ENCODE measurements around the gene NDUFB4.
A peak's percentile ranks its signal among the peaks of the same experiment; 100 is the strongest.
"Not testable (repeated sequence)": the region's sequence is repeated elsewhere in the genome, so short reads cannot be mapped to it uniquely, and the experiment has no call there.

NDUFB4 gene

DNA sequence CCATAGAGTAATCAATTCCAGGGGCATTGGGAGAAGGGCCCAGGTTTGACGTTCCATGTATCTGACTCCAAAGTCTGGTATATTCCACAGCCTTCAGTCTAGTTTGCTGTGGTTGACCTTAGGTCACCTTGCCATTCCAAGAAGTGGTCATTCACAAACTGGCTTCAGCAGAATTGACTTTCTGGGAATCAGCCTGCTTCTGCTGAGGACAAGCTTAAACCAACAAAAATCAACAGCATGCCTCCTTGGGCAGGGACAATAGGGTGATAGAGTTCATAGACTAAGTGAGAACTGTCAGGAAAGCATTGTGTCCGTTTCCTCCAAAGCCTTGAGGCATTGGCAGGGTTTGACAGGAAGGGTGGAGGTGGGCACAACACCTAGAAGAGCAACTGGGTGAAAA lies 24.1 kb upstream of the NDUFB4 start:
- no peak for DNase-seq

DNA sequence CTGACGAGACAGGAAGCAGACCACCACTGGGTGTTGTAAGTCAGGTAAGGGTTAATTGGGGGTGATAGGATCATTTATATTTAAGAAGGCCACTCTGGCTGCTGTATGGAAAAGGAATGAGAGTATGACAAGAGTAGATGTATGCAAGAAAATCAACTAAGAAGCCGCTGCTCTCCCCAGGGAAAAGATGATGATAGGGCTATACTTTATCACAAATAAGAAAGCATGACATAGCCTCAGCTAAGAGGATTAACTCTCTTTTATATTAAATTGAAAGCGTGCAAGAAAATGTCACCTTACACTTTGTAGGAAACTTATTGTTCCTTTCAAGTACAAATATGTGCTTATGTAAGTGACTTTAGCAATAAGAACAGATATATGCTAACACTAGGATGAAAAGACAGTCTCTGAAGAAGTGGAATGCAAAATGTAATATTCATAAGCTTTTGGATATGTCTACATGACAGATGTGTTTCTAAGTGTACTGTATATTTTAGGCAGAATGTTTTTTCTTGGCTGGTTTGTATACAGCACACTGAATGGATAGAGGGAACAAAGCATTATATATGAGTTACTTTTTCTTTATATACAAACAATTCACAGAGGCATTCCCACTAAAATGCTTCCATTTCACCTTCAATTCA lies 8.7 kb upstream of the NDUFB4 start:
- no peak for DNase-seq

DNA sequence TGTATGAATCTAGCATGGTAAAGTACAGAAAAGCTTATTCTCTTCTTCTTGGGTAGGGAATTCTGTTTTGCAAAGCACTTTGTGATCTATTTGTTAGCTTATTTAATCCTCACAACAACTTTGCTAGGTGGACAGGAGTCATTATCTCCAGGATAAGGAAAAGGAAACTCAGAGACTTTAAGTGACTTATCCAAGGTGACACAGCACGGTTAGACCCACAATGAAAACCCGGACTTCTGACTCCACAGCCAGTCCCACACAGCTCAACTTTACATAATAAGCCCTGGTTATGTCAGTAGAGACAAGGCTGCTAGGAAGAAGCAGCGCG lies 384 bp upstream of the NDUFB4 start:
- DNase-seq, result no peak

DNA sequence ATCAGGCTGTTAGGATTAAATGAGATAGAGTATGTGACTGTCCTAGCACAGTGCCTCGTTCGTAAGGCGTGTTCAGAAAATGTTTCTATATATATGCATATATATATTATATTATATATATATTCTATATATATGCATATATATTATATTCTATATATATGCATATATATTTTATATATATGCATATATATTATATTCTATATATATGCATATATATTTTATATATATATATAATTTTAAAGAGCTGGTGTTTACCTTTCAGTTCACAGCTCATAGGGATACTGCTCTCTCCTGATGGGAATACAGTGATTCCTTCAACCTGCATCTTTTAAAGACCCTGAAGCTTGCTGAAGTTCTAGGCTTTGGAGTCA lies 702 bp downstream of the NDUFB4 start:
- no peak for DNase-seq

DNA sequence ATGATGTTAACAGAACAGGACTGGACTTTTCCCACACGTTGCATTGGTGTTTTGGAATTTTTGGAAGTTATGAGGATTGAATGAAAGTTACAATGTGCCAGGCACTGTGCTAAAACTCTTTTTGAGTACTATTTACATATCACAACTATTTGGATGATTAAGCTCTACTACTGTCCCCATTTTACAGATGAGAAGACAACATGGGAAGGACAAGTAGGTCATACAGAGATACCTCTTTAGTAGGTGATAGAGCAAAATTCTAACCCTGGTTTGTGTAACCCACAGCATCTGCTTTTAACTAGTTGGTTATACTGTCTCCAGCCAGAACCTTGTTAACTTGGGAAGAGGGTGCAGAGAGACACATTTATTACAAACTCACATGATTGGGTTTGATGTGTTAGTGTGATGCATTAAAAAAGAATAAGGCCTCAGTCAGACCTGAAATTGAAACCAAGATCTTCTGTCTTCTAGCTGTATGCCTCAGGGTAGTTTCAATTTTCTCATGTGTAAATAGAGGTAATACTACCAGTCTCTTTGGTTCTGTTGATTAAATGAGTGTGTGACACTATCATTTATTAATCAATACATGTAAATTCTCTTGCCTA lies 1.4 kb downstream of the NDUFB4 start:
- DNase-seq, result no peak

DNA sequence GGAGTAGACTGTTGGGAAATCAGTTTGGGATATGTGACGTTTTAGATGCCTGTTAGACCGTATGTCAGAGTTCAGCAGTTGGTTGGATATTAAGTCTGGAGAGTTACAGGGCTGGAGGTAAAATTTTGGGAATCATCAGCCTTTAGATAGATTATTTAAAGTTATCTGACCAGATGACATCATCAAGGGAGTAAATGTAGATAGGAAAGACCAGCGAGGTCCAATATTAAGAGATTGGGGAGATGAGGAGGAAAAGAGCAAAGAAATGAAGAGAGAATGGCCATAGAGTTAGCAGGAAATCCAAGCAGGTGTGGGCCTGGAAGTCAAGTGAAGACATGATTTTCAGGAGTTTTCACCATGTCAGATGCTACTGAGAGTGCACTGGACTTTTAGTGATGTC lies 3.1 kb downstream of the NDUFB4 start:
- DNase-seq, result no peak

DNA sequence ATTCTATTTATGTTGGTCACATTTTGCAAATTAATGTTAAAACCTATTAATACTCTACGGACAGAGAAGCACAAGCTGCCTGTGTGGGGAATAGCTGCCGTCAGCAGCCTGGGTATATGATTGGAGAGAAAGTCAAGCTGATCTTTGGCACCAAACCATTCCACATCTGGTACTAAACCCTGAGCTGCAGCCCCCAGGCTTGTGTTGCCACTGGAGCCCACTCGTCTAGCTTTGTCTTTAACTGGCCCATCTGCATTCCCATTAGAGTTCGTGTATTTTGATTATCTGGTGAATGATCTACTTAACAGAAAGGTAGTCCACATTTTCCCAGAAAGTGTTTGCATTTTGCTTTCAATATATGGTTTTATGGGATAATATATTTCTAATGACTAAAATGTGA lies 5.4 kb downstream of the NDUFB4 start:
- no peak for DNase-seq

DNA sequence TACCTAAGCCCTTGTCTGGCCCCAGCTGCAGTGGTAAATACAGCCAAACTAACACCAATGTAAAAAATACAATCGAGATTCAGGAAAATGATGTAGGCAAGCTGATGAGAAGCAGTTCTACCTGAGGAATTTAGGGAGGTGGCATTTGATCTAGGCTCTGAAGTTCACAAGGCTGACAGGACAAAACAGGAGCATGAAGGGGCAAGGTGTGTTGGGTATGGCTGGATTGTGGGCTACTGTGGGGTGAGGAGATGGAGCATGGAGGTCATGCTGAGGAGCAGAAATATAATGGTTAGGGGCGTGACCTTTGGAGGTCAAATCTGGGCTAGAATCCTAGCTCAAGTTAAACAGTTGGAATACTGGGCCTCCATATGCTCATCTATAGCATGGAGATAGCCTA lies 6.5 kb downstream of the NDUFB4 start:
- DNase-seq, result no peak

DNA sequence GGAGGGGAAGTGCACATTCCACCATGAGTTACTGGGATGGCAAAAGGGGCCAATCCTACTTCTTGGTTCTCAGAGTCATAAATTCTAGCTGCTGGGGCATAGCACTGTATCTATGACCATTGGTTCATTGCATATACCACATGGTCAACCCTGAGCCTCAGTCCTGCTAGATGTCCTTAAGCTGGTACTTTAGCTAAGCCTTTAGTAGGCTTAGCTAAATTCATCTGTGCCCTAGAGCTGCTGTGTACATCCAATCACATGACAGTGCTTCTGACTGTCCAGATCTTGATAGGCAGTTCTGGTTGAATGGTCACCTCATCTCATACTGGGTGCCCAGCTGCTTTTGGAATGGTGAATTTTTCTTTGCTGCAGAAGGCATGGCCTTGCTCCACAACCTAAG lies 8.2 kb downstream of the NDUFB4 start:
- no peak for DNase-seq

DNA sequence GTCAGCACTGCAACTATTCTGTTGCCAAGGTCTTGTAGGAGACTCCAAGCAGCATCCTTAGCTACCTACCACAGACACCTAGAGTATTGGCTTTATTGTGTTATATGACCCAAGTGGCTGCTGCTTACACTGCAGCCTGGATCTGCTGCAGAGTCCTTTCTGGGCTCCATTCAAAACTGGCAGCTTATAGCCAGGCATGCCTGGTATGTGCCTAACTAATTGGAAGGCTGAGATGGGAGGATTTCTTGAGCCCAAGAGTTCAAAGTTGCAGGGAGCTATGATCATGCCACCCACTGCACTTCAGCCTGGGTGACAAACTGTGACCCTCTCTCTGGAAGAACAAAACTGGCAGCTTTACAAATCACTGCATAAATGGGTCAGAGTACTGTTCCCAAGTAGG lies 8.6 kb downstream of the NDUFB4 start:
- no peak for DNase-seq

DNA sequence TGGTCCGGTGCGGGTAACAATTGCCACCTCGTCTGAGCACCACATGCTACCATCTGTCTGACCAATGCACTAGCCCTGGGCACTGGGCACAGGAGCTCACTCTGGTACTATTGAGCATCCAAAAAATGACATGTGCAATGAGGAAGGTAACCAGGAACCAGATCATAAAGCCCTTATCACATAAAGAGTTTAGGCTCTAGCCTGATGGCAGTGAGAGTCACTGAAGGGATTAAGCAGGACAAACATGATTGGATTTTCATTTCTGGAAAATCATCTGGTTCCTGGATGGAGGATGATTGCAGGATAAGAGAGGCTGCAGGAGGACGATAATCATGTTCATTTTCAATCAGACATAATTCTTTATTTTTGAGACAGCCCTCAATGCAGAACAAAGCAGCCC lies 12.4 kb downstream of the NDUFB4 start:
- no peak for DNase-seq

DNA sequence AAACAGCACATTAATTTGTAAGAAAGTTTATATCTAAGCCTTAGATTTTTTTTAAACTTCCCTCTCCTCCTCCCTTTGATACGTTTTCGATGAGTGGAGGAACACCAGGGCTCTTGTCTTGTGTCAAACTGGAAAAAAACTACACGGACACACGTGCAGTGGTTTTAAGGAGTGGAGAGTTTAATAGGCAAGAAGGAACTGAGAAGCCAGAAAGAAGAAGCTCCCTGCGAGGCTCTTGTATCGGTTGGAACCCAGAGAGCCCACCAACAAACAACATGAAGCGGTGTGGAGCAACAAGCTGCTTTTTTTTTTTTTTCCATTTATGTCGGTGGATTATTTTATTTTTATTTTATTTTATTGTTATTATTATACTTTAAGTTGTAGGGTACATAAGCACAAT lies 18.6 kb downstream of the NDUFB4 start:
- no peak for DNase-seq

DNA sequence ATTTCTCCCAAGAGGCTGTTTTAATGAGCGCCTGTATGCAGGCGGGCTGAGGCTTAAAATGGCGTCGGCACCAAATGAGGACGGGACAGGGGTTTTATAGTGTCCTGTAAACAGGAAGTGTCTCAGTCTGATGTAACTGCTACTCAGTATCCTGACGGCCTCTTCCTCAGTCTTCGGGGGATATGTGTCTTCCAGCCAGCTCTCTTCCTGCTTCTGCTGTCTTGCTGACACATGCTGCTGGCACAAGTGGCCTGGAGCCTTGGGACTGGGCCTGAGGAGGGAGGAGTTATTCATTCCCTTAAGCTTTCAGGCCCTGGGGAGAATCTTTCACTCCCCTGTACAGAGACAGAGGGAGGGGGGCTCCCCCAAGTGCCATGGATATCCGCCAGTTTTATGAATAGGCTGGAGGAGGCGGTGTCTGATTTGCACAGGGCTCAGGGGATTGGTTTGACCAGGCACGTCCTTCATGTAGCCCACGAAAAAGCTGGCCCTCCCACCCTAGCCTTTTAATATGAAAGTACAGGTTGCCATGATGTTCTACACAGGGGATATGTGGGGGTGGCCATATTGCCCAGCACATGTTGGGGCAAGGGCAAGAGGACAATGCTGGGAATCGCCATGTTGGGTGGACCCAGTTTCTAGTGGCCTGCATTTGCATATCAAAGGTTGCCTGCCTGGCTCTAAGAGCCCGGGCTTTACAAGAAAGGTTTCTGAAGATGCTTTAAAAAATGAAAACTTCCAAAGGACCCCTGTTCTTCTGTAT lies 19.9 kb downstream of the NDUFB4 start:
- DNase-seq, result no peak

DNA sequence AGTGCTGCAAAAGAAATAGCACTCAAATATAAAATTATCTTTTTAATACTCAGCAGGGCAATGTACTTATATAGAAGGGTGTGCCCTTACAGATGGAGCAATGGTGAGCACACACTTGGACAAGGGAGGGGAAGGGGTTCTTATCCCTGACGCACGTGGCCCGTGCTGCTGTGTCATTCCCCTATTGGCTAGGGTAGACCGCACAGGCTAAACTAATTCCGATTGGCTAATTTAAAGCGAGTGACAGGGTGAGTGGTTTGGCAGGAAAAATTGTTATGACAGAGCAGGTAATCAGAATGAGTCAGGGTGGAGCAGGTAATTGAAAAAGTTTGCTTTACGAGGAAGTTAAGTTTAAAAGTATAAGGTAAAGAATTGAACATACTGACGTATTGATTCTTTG lies 20.6 kb downstream of the NDUFB4 start:
- DNase-seq, result not testable (repeated sequence)

DNA sequence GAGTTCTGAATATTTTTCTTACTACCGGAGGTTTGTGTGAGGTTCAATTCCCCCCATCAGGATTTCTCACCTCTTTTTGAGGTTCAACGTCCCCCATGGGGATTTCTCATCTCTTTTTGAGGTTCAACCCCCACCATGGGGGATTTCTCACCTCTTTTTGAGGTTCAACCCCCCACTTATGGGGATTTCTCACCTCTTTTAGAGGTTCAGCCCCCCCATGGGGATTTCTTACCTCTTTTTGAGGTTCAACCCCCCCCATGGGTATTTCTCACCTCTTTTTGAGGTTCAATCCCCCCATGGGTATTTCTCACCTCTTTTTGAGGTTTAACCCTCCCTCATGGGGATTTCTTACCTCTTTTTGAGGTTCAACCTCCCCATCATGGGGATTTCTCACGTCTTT lies 26.3 kb downstream of the NDUFB4 start:
- DNase-seq, result no peak

DNA sequence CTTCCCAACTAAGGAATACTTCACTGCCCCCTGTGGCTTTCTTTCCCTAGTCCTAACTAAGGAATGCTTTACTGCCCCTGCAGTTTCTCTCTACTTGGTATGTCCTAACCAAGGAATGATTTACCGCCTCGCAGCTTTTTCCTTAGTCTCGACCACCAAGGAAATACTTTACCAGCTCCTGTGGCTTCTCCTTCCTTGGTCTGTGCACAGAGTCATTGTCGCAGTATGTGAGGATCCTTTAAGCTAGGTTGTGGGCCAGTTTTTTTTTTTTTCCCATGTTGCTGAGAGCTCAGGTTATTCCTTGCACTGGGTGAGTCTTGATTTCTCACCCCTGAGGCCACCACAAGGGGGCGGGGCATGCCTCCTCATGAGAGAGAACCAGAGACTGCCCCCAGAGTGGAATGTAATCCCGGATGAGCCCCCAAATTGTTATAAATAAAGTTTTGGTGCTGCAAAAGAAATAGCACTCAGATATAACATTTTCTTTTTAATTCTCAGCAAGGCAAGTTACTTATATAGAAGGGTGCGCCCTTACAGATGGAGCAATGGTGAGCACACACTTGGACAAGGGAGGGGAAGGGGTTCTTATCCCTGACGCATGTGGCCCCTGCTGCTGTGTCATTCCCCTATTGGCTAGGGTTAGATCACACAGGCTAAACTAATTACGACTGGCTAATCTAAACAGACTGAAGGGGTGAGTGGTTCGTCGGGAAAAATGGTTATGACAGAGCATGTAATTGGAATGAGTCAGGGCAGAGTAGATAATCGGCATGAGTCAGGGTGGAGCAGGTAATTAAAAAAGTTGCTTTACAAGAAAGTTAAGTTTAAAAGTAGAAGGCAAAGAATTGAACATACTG lies 27.0 kb downstream of the NDUFB4 start:
- peak; percentile 13 for DNase-seq

DNA sequence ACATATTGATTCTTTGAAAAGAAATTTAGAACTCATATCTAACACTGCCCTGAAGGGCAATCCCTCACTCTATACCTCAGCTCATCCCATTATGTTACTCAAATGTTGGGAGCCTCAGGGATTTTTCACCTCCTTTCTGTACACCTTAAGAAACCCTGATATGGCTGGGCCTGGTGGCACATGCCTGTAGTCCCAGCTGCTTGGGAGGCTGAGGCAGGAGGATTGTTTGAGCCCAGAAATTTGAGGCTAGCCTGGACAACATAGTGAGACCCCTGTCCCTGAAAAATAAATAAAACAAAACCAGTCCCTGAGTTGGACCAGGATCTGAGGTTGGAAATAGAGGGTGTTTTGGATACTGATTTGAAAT lies 27.6 kb downstream of the NDUFB4 start:
- no peak for DNase-seq

DNA sequence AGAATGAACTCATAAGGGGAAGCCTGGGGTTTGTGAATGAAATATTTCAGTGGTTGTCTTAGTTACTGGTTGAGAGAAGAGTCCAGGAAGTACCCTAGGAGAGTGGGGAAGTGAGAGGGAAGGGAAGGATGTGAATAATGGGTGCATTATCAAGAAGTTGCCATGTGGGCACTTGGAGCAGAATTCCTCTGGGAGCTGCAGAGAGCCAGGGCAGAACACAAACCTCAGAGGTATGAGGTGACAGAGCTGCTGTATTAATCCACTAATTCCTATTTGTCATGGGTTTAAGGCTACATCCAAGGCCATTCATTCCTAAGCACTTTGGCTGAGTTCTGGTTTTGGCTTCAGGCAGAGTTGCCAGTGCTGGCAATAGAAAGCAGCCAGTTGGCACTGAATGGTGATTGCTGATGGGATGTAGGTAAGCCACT lies 29.0 kb downstream of the NDUFB4 start:
- no peak for DNase-seq

DNA sequence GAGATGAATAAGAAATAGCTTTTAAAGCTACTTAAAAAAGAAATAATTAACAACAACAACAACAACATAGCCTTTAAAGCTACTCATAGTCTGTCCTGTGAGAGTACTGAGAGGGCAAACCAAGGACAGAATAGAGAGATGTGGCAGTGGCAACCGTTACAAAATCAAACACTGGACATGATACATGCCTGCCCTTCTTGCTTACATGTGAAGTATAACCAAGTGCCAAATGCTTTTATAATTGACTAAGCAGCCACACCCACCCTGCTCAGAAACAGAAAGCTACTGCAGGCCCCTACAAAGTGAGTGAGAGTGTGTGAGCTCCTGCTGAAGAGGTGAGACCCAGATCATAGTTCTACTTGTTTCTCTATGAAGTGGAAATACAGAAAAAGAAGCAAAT lies 38.4 kb downstream of the NDUFB4 start:
- DNase-seq, result no peak

DNA sequence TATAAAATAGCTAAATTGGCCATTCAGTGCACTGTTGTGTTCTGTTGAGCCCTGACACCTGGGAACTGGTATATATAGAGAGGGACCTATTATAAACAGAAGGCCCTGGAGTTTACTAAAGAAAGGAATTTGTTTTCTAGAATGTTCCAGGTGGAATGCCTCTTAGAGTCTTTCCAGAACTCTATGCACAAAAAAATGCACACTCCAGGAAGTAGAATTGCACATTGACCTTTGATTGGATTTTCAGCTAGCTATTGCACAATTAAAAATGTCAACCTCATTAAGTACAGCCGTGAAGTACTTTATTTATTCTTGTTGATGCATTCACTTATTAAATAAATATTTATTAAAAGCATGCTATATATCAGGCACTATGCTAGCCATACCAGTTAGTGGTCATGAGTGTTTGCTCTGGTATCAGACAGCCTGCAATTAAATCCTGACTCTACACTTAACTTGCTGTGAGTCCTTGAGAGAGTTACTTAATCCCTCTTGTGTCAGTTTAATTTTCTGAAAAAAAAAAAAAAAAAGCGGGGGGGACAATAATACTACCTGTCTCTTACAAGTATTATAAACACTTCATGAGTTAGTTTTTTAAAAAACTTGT lies 40.8 kb downstream of the NDUFB4 start:
- no peak for DNase-seq

DNA sequence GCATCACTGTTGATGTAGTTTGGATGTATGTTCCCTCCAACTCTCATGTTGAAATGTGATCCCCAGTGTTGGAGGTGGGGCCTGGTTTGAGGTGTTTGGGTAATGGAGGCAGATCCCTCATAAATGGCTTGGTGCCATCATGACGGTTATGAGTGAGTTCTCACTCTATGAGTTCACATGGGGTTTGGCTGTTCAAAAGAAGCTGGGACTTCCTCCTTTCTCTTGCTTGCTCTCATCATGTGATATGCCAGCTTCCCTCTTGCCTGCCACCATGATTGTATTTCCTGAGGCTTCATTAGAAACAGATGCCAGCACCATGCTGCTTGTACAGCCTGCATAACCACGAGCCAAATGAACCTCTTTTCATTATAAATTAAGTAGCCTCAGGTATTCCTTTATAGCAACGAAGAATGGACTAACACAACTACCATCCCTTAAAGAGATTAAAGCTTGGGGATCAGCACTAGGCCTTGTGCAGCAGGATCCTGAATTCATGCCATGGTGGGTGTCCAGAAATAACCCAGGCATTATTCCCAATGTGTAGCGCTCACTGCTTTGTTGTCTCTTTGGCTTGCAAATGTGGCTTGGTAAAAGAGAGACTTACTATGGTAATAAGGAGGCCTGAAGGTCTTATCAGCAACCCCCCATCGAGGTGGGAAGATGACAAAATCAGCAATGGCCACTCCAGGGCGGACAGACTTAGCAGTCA lies 41.9 kb downstream of the NDUFB4 start:
- DNase-seq, result no peak

DNA sequence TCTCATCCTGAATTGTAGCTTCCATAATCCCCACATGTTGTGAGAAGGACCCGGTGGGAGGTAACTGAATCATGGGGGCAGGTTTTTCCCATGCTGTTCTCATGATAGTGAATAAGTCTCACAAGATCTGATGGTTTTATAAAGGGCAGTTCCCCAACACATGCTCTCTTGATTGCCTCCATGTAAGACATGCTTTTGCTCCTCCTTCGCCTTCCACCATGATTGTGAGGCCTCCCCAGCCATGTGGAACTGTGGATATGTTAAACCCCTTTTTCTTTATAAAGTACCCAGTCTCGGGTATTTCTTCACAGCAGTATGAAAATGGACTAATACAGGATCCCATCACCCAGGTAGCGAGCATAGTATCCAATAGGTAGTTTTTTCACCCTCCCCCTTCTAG lies 42.7 kb downstream of the NDUFB4 start:
- DNase-seq, result not testable (repeated sequence)

DNA sequence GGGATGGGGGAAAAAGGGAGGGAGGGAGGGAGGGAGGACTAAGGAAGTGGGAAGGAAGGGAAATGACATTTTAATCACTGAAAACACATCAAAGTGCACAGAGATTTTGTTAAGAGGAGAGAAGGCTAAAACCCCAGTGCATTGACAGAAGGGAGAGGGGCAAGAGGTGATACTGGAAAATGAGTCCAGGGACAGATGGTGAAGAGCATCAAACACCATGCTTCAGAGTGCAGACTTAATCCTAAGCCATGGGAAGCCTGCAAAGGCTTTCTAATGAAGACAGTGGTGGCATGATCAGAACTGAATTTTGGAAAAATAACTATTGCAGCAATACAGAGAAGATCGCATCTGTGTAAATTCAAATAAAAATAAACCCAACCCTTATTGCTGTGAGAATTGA lies 44.1 kb downstream of the NDUFB4 start:
- DNase-seq, result no peak
